Activated CD4-positive, alpha-beta T cell treated with anti-CD3 and anti-CD28 coated beads, Interleukin-2, amount 50 U/mL, for 48 hours (primary cell): Measurements from ENCODE around the gene AFF2.

Experiments used
- DNase-seq, 2 experiments: peaks; one replicate each; pipeline ENCODE4 v3.0.0-alpha.2; 2020

Gene AFF2

GRCh38 chrX:148768296-148768695 lies 267.9 kb downstream of the AFF2 start:
- no peak for DNase-seq

DNA sequence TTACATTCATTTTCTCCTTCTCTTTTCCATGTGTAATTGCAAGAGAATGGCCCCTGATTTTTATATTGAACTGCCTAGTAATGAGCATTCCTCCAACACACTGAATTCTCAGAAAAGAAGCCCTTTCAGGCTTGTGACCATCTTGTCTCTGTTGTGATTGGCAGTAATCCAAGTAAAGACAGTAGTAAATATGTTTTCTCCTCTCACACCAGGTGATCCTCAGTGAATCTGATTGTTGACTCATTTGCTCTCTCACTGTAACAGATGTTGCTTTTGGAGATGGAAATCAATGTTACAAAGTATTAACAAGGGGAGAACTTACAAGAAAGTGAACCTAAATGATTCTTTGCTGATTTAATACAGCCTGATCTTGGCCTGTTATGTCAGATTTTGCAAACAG lies 271.0 kb downstream of the AFF2 start:
- DNase-seq: no peak

- DNase-seq: no peak
These were observed 273.9 kb downstream of the AFF2 start for GRCh38 chrX:148774276-148774675.

DNA sequence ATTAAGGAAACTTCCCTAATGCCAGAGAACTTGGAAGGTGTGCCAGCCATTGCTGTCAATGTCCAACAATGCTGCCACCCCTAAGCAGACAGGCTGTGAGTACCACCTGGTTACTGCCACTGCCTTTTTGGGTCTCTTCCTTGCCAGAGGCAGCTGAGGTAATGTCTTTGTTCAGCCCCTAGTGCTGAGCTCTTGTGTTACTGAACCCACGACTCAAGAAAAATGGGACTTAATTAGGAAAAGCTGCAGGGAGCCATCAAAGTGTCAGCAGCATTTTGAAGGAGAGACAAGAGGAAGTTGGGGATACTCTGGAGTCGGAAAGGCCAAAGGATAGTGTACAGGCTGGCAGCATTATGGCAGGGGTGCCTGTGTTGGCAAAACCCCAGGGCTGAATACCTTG lies 283.7 kb downstream of the AFF2 start:
- no peak for DNase-seq

DNA sequence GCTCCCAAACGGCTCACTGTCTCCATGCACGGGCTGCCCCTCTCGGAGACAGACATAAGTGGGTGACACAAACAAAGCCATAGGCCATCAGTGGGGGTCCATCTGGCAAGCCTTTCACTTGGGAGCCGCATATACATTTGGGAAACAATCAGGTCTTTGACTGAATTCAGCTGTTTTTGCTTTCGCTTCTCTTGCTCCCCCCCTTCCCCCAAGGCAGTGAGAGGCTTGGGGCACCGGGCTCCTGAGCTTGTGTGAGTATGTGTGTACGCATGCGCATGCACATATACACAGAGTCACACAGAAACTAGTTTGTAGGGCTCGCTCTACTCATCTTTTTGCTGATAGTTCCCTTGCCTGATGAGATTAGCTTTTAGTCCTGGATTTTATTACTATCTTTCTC lies 284.4 kb downstream of the AFF2 start:
- no peak for DNase-seq

DNA sequence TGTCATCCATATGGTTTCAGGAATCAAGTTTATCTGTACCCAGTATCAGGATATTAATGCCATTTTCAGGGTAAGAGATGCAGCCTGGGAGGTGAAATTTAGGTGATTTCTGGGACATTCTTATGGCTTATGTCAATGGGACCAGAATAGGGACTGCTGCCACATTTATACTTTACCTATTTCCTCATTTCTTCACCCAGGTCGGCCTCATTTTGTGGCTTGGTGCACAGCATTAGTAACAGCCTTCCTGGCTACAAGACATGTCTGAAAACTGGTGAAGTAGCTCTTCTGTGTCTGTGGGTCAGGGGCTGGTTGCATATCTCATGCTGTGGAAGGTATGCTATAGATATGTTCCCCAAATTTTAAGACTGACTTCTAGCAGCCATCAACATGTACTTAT lies 284.8 kb downstream of the AFF2 start:
- no peak for DNase-seq

GRCh38 chrX:148788449-148788848 lies 288.0 kb downstream of the AFF2 start:
- DNase-seq: no peak

GRCh38 chrX:148794350-148794749 lies 293.9 kb downstream of the AFF2 start:
- no peak for DNase-seq

DNA sequence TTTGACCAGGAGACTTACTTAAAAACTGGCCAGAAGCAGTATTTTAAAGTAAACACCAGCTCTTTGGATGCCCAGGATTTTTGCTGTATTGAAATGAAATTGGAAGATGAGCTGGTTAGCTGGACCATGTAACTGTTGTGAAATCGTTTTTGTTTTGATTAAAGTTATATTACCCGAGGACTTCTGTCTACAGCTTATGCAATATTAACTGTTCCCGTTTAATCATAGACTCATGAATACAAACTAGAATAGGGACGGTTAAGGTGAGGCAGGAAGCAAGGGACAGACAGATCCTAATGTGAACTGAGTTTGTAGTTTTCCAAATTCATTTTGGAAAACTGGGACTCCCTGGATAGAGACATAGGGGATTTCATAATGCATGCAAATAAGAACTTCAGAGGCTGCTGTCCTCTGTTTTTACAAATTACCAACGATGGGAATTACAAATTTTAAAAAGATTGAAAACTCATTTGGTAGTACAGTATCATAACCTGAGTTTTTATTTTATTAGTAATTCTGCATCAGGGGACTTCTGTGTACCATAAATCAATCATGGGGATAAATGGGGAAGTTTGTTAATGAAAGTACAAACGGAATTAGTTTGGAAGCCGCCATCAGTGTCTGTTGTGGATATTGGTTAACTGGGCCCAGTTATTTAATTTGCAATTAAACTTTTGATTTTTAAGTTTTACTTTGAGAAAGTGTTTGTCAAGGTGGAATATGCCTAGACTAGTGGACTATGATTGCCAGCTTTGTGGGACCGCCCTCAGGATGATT lies 304.4 kb downstream of the AFF2 start:
- DNase-seq: no peak

- no peak for DNase-seq
These were observed 305.9 kb downstream of the AFF2 start for GRCh38 chrX:148806145-148806870.

DNA sequence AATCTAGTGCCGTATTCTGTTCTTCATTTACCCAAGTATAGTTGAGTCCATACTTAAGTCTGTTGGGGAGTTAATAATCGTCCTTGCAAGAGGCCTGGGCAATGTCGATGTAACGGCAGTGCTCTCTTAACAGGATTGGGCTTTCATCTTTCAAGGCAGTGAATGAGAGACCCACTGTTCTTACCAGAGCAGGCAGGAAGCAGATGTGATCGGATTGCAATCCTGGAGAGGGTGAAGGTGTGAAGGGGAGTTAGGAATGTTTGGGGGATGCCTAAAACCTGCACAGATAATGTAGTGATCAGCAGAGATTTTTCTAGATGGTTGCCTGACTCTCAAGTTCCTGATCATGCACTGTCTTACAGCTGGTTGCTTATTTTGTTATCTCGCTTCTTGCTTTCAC lies 308.4 kb downstream of the AFF2 start:
- no peak for DNase-seq

GRCh38 chrX:148811236-148811635 lies 310.8 kb downstream of the AFF2 start:
- no peak for DNase-seq

GRCh38 chrX:148813422-148813821 lies 313.0 kb downstream of the AFF2 start:
- DNase-seq: no peak

GRCh38 chrX:148813967-148814366 lies 313.6 kb downstream of the AFF2 start:
- no peak for DNase-seq

- no peak for DNase-seq
These were observed 315.0 kb downstream of the AFF2 start for GRCh38 chrX:148815218-148815961.

GRCh38 chrX:148823986-148824385 lies 323.6 kb downstream of the AFF2 start:
- DNase-seq: no peak

DNA sequence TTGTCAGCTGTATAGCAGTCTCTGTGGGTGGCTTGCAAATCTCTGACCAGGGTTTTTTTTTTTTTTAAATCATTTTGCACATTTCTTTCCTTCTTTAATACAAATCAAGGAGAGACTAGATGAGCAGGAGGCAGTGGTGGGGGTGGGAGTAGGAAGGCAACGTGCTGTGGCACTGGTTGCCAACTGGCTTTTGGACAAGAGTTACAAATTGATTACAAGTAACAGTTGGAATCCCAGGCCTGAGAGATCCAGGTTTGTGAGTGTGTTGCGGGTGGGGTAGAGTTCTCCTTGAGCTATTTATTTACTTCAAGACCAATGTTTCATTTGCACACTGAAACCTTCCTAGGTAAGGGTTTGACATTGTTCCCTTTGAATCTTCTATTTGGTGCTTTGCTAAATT lies 325.3 kb downstream of the AFF2 start:
- DNase-seq: no peak

DNA sequence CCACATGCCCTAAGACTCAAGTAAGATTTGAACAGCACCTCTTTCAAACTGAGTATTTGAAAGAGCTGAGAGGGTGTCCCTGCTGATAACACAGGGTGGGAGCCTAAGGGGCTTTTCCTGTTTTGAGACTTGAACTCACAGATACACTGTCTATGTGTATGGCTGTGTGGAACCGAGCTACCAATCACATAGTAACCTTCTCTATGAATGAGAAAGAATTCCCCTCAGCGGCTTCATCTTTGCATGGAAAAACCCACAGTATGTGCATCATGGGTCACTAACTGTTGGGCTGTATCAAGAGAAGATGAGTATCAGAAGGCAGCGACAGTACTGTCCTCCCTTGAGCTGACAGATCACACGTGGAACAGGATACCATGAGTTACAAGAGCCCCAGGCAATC lies 336.3 kb downstream of the AFF2 start:
- no peak for DNase-seq

GRCh38 chrX:148850631-148851030 lies 350.2 kb downstream of the AFF2 start:
- DNase-seq: no peak

DNA sequence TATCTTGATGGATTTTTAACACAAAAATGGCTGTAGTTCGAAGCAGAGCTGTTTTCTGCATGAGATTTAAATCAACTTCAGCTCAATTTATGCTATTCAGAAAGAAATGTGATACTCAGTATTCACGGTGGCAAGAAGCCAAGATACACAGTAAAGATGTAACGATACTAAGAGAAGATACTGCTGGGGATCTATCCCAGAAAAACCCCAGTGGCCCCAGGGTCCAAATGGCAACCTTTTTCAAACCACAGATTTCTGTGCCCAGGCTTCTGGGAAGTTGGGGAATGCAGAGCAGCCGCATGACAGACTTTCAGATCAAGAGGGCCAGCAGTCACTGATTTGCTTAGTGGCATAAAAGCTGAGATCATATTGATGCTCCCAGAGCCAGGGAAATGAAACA lies 353.9 kb downstream of the AFF2 start:
- no peak for DNase-seq

GRCh38 chrX:148856505-148856904 lies 356.1 kb downstream of the AFF2 start:
- no peak for DNase-seq

DNA sequence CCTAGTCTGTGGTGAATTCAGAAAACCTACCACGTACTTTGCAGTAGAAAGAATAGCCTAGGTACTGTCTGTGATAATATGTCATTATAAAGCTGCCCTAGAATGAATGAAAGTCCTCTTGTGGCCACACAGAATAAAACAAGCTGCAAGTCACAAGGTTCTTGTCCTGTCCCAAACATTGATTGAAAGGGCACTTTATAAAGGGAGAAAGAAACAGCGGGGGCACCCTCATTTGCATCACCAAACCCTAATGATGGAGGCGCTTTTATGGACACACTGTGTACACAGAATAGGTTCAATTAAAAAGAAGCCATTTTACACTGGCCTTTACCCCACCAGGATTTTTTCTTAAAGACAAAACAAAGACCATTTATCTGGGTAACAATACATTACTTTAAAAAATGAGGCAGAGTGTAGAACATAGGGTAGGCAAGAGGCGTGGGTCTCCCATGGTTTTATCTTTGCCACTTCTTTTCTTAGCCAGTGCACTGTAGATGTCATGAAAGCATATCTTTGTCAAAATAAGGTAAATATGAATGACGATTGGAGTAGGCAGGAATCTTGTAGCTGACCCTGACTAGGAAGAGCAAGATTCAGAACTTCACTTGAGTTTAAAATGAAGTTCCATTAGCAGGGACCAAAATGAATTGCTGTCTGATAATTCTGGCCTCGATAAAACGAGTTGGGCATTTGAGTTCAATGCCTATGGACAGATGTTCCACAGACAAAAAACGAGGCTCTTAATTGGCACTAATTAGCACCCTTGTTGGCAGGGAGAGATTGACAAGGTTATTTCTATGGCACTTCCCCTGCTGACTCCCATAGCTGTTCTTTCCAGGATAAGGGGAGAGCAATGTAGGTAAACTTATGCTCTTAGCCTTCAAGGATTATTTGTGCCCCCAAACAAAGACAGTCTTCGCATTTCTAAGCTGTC lies 365.1 kb downstream of the AFF2 start:
- DNase-seq: no peak

- no peak for DNase-seq
These were observed 367.2 kb downstream of the AFF2 start for GRCh38 chrX:148867596-148867995.
